Type B pancreatic cell (in vitro differentiated cells): ENCODE data around the gene GPRIN1. TPM values are rescaled to one million over a fixed set of nuclear protein-coding genes. Genes with fewer than 3 reads are reported as not detected.

Experiments used
- DNase-seq: peaks from one replicate; pipeline ENCODE4 v3.0.0; 2021; ENCODE audit warnings: mixed read lengths; ENCODE audit not compliant: unreplicated experiment; ENCODE audit errors: extremely low spot score
- H3K27ac Mint-ChIP-seq: 2 replicates; pipeline ENCODE4 v1.8.0; 2021; ENCODE audit warnings: mild to moderate bottlenecking, mixed read lengths
- H3K27me3 Mint-ChIP-seq: 2 replicates; pipeline ENCODE4 v1.8.0; 2021; ENCODE audit warnings: mixed read lengths
- H3K36me3 Mint-ChIP-seq: 2 replicates; pipeline ENCODE4 v1.8.0; 2021; ENCODE audit warnings: mixed read lengths
- H3K4me1 Mint-ChIP-seq: one replicate; pipeline ENCODE4 v1.8.0; 2021; ENCODE audit warnings: mixed read lengths; ENCODE audit not compliant: unreplicated experiment
- H3K4me3 Mint-ChIP-seq: 2 replicates; pipeline ENCODE4 v1.8.0; 2021; ENCODE audit warnings: mild to moderate bottlenecking, mixed read lengths
- H3K9me3 Mint-ChIP-seq: 2 replicates; pipeline ENCODE4 v1.8.0; 2021; ENCODE audit warnings: mixed read lengths
- total RNA-seq: library from RNA; stranded (reverse); gene quantifications from 2 replicates; pipeline ENCODE4 v1.2.1, GENCODE V29; 2021; ENCODE audit warnings: low replicate concordance
- TF ChIP-seq, protein P1 (sequence below): fragments of 200-600 bp; sonication (generic); conservative IDR thresholded peaks from 2 replicates; pipeline ENCODE4 v1.5.0; 2021; ENCODE audit warnings: antibody characterized with exemption, mild to moderate bottlenecking

Gene GPRIN1
- total RNA-seq, 1 donor from 2014 or later = 6.0 TPM

DNA sequence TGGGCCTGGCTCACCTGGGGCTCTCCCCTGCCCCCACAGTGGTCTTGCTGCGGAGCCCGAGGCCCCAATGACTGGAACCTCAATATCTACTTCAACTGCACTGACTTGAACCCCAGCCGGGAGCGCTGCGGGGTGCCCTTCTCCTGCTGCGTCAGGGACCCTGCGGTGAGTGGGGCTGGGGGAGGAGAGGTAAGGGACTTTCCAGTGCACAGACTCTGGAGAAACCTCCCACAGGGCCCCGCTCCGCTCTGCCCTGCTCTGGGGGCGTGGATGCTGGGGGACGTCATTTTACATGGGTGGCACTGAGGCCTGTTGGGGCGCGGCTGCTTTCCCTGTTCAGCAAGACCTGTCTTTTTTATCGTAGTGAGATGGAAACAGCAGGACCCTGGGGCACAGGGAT is 44.9 kb upstream of the GPRIN1 start:
- Mint-ChIP-seq H3K36me3 (peaks cover 5% of the 10 kb centered on the region), H3K4me1 (peaks cover 20% of the 10 kb centered on the region), H3K4me3 (no peak overlapping the region), H3K27me3 (no peaks in the 10 kb centered on the region), H3K9me3 (no peaks in the 10 kb centered on the region), H3K27ac (no peak overlapping the region)
- TF ChIP-seq, protein P1, sequence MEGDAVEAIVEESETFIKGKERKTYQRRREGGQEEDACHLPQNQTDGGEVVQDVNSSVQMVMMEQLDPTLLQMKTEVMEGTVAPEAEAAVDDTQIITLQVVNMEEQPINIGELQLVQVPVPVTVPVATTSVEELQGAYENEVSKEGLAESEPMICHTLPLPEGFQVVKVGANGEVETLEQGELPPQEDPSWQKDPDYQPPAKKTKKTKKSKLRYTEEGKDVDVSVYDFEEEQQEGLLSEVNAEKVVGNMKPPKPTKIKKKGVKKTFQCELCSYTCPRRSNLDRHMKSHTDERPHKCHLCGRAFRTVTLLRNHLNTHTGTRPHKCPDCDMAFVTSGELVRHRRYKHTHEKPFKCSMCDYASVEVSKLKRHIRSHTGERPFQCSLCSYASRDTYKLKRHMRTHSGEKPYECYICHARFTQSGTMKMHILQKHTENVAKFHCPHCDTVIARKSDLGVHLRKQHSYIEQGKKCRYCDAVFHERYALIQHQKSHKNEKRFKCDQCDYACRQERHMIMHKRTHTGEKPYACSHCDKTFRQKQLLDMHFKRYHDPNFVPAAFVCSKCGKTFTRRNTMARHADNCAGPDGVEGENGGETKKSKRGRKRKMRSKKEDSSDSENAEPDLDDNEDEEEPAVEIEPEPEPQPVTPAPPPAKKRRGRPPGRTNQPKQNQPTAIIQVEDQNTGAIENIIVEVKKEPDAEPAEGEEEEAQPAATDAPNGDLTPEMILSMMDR = no peak
- DNase-seq = no peak

DNA sequence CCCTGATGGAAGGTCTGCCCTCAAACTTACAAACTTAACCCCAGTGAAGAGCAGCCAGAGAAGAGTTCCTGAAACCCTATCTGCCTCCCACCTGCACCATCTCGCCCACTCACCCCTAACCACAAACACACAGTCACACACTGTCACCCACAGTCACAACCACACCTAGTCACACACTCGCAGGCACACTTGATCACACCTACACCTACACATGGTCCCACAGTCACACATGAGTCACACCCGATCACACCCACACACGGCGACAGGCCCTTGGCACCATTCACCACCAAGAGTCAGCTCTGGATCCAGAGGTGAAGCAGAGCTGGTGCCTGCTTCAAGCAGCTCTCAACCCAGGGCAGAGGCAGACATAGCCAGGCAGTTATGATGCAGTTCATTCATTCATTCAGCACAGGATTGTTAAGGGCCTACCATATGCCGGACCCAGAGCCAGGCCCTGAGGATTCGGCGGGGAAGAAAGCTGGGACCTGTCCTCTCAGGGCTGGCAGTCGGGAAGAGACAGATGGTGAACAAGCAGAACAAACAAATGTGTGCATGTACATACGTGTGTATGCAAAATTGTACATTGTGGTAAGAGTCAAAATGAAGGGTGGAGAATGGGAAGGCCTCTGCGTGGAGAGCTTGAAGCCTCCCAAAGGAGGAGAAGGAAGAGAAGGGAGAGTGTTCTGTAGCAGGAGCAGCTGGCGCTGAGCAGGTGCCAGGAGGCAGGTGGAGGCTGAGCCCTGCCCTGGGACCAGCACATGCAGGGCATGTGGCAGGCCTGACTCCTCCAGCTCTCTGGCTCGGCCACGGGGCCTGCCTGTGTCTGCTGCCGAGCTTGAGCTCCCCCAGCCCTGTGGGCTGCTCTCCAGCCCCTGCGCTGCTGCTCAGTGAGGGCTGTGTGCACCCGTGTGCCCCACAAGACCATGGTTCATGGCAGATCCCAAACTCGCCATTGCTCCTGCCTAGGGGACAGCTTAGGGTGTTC is 43.7 kb upstream of the GPRIN1 start:
- no peak for DNase-seq
- H3K27ac Mint-ChIP-seq = no peak overlapping the region
- peaks cover 5% of the 10 kb centered on the region for H3K36me3 Mint-ChIP-seq
- no peak overlapping the region for H3K4me3 Mint-ChIP-seq
- no peaks in the 10 kb centered on the region for H3K9me3 Mint-ChIP-seq
- H3K27me3 Mint-ChIP-seq = no peaks in the 10 kb centered on the region
- TF ChIP-seq, protein P1 = no peak
- peaks cover 21% of the 10 kb centered on the region for H3K4me1 Mint-ChIP-seq

DNA sequence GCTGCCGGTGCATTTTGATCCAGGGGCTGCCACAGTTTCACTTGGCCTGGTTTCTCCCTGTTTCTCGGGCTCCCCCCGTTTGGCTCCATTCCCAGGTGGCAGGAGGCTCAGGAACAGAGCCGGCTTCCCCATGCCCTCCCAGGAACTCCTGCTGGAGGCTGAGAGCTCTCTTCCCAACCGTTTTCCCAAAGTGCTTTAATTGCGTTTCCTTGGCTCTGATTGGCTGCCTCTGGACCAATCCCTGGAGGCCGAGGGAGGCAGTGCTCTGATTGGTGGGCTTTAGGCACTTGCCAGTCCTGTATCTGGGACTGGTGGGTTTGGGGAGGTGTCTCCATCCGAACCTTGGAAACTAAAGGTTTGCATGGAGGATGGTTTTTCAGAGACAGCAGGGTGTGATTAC is 42.2 kb upstream of the GPRIN1 start:
- peaks cover 5% of the 10 kb centered on the region for H3K36me3 Mint-ChIP-seq
- no peak overlapping the region for H3K27ac Mint-ChIP-seq
- no peak for DNase-seq
- TF ChIP-seq, protein P1 = no peak
- peaks cover 21% of the 10 kb centered on the region for H3K4me1 Mint-ChIP-seq
- no peaks in the 10 kb centered on the region for H3K9me3 Mint-ChIP-seq
- no peaks in the 10 kb centered on the region for H3K27me3 Mint-ChIP-seq
- no peak overlapping the region for H3K4me3 Mint-ChIP-seq

DNA sequence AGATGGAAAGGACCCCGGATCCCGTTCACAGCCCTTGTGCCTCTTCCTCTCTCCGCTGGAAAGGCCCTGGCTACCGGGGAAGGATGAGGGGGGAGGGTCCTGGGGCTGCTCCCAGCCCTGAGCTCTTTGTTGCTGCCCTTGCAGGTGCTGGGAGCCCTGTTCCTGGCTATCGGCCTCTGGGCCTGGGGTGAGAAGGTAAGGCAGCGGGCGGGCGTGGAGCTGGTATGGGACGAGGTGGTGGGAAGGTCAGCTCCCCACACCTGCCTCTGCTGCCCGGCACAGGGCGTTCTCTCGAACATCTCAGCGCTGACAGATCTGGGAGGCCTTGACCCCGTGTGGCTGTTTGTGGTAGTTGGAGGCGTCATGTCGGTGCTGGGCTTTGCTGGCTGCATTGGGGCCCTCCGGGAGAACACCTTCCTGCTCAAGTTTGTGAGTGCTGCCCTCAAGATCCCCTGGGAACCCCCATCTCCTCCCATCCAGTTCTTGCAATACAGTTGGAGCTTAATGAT is 41.6 kb upstream of the GPRIN1 start:
- Mint-ChIP-seq H3K36me3 (peaks cover 5% of the 10 kb centered on the region), H3K4me1 (peaks cover 25% of the 10 kb centered on the region), H3K4me3 (no peak overlapping the region), H3K9me3 (no peaks in the 10 kb centered on the region), H3K27me3 (no peaks in the 10 kb centered on the region), H3K27ac (no peak overlapping the region)
- TF ChIP-seq, protein P1 = no peak
- no peak for DNase-seq

DNA sequence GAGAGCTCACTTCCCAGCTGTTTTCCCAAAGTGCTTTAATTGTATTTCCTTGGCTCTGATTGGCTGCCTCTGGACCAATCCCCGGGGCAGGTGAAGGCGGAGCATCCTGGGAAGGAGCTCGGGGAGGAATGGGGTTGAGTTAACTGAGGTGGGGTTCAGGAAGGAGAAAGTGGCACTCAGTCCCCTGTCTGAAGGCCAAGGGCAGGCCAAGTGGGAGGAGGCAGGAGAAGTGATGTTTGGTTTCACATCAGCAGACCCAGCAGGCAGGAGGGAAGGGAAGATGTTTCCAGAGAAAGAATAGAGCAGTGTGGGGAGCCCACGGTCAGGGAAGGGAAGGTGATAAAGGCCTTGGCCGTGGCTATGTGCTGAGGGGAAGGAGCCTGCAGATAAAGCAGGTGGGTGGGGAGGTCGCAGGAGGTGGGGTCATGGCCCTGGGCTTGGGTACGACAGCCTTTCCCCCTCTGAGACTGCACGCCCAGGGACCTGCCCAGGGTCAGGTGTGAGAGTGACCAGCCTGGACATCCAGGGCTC is 40.5 kb upstream of the GPRIN1 start:
- Mint-ChIP-seq H3K9me3 (no peaks in the 10 kb centered on the region), H3K4me1 (peaks cover 26% of the 10 kb centered on the region), H3K36me3 (peaks cover 5% of the 10 kb centered on the region), H3K27me3 (no peaks in the 10 kb centered on the region), H3K27ac (no peak overlapping the region), H3K4me3 (no peak overlapping the region)
- TF ChIP-seq, protein P1 = no peak
- no peak for DNase-seq
